HG03039 (cell line): ENCODE measurements around the gene REC8.
A peak's percentile ranks its signal among the peaks of the same experiment; 100 is the strongest.

ENCODE experiments used
- ATAC-seq: cut with Tn5 transposase; IDR thresholded peaks from one replicate; pipeline ENCODE4 v1.9.1; 2021; ENCODE audit warnings: mild to moderate bottlenecking, moderate library complexity; ENCODE audit not compliant: unreplicated experiment

The REC8 gene

GRCh38 chr14:24138396-24139271, 33.2 kb upstream of the REC8 start:
- ATAC-seq = no peak

GRCh38 chr14:24139272-24139934, 32.5 kb upstream of the REC8 start:
- no peak for ATAC-seq

GRCh38 chr14:24141097-24141880, 30.6 kb upstream of the REC8 start, which contains the start of gene EMC9:
Gene EMC9 (minus strand): TSS chr14:24141591. CDS start chr14:24141304, 287 bp downstream.
- peak; percentile 72 for ATAC-seq

- no peak for ATAC-seq
These were observed 28.4 kb upstream of the REC8 start for GRCh38 chr14:24143511-24143910.

GRCh38 chr14:24144451-24144850, 27.4 kb upstream of the REC8 start:
- ATAC-seq = no peak

- no peak for ATAC-seq
These were observed 26.7 kb upstream of the REC8 start for GRCh38 chr14:24145219-24145618.

GRCh38 chr14:24145690-24146452, 26.0 kb upstream of the REC8 start:
- ATAC-seq = no peak

GRCh38 chr14:24146453-24146977, 25.4 kb upstream of the REC8 start, which contains the start of gene PSME2:
Gene PSME2 (minus strand): TSS chr14:24146610. CDS start chr14:24146581, 29 bp downstream.
- peak; percentile 51 for ATAC-seq

- ATAC-seq = peak; percentile 80
These were observed 24.7 kb upstream of the REC8 start, which contains the start of gene RNF31 for GRCh38 chr14:24146978-24147760. Gene RNF31 (plus strand): TSS chr14:24147498. CDS start chr14:24147699, 201 bp downstream.

GRCh38 chr14:24147761-24148428, 24.0 kb upstream of the REC8 start:
- ATAC-seq = no peak

- ATAC-seq = no peak
These were observed 22.4 kb upstream of the REC8 start for GRCh38 chr14:24149302-24149969.

GRCh38 chr14:24150061-24150460, 21.8 kb upstream of the REC8 start:
- ATAC-seq = no peak

GRCh38 chr14:24150567-24150966, 21.3 kb upstream of the REC8 start:
- ATAC-seq = no peak

GRCh38 chr14:24150993-24151392, 20.9 kb upstream of the REC8 start:
- no peak for ATAC-seq

GRCh38 chr14:24151404-24152080, 20.3 kb upstream of the REC8 start:
- no peak for ATAC-seq

- no peak for ATAC-seq
These were observed 16.8 kb upstream of the REC8 start for GRCh38 chr14:24155100-24155499.

GRCh38 chr14:24156840-24157239, 15.0 kb upstream of the REC8 start:
- no peak for ATAC-seq

GRCh38 chr14:24157331-24157730, 14.5 kb upstream of the REC8 start:
- ATAC-seq = no peak
